ENCODE measurements around the gene SAE1.

The SAE1 gene

GRCh38 chr19:47112166-47112996 is 18.3 kb upstream of the SAE1 start:
- peak overlapping the region; percentile 99 for H3K27ac ChIP-seq
- TF ChIP-seq, protein P1, sequence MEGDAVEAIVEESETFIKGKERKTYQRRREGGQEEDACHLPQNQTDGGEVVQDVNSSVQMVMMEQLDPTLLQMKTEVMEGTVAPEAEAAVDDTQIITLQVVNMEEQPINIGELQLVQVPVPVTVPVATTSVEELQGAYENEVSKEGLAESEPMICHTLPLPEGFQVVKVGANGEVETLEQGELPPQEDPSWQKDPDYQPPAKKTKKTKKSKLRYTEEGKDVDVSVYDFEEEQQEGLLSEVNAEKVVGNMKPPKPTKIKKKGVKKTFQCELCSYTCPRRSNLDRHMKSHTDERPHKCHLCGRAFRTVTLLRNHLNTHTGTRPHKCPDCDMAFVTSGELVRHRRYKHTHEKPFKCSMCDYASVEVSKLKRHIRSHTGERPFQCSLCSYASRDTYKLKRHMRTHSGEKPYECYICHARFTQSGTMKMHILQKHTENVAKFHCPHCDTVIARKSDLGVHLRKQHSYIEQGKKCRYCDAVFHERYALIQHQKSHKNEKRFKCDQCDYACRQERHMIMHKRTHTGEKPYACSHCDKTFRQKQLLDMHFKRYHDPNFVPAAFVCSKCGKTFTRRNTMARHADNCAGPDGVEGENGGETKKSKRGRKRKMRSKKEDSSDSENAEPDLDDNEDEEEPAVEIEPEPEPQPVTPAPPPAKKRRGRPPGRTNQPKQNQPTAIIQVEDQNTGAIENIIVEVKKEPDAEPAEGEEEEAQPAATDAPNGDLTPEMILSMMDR (conservative IDR thresholded peaks at IDR 0.05): no peak
- peak; percentile 95 for TF ChIP-seq ZFX (IDR thresholded peaks at IDR 0.05)

DNA sequence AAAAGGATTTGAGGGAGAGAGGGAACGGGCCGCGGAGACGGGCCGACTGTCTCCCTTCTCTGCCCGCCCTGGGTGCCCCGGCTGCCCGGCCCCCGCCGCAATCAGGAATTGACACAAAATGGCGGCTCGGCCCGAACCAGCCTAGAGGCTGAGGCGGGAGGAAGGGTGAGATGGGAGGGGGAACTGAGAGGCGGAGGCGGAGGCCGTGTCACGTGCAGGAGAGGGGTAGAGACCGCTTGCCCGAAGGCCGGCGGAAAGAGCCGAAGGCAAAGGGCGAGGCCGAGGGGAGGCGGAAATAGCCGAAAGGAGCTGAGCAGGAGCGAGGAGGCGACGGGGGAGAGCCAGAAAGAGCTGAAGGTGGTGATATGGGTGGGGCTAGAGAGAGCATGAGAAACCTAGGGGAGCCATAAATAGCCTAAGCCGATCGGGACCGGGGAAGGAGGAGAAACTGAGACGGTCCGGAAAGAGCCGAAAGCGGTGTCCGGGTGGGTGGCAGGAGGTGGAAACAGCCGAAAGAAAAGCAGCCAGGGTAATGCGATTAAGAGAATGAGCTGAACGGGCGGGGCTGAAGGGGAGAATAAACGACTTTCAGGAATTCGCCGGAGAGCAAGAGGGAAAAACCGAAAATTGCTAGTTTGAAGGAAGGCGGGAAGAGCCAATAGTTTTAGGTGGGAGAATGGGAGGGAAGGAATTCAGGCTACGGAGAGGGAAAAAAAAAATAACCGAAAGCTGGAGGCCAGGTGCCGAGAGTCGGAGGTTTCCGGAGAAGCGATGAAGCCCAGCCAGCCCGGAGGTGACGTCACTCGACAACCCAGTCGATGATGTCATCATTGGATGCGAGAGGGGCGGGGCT is 17.4 kb upstream of the SAE1 start, which contains the start of gene ZC3H4:
ZC3H4 (minus strand) TSS at position 780 of the 853 bp plus-strand sequence. CDS start 1,192 bp downstream, outside the sequence.
- peak within 1 kb of the TSS; percentile 99 for H3K27ac ChIP-seq
- TF ChIP-seq, protein P1 (conservative IDR thresholded peaks at IDR 0.05): no peak
- TF ChIP-seq ZFX (IDR thresholded peaks at IDR 0.05): no peak

DNA sequence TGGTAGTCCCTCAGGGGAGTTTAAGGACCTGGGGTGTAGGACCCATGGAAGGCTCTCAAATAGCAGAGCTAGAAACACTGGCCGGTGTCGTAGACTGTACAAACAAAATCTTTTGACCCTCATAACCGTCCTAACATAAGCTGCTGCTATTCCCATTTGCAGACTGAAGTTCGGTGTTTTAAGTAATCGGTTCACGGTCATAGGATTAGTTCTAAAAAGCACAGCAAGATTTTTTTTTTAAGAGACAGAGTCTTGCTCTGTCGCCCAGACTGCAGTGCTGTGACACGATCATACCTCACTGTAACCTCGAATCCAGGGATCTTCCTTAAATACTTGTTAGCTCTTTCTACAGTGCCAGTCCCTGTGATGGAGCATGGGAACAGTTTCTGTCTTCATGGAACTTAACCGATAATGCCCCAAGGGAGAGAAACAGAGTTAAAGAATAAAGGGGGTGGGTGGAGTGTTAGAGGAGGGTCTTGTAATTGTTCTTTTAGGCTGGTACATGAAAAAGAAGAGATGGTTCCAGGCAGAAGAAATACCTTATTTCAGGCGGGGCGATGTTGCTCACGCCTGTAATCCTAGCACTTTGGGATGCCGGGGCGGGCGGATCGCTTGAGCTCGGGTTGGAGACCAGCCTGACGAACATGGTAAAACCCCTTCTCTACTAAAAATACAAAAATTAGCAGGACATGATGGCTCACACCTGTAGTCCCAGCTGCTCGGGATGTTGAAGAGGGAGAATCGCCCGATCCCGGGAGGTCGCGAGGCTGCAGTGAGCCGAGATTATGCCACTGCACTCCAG is 16.6 kb upstream of the SAE1 start:
- H3K27ac ChIP-seq: peak overlapping the region; percentile 99
- no peak for TF ChIP-seq ZFX (IDR thresholded peaks at IDR 0.05)
- TF ChIP-seq, protein P1 (conservative IDR thresholded peaks at IDR 0.05): no peak

GRCh38 chr19:47120470-47121067 is 10.1 kb upstream of the SAE1 start:
- H3K27ac ChIP-seq: no peak overlapping the region

GRCh38 chr19:47122359-47123335 is 8.0 kb upstream of the SAE1 start:
- no peak overlapping the region for H3K27ac ChIP-seq
- TF ChIP-seq ZFX (IDR thresholded peaks at IDR 0.05): no peak
- TF ChIP-seq, protein P1 (conservative IDR thresholded peaks at IDR 0.05): no peak

More at GRCh38 chr19:47120470-47121067, 10.1 kb upstream of the SAE1 start:
- TF ChIP-seq, protein P1 (conservative IDR thresholded peaks at IDR 0.05): no peak
- TF ChIP-seq ZFX (IDR thresholded peaks at IDR 0.05): no peak

DNA sequence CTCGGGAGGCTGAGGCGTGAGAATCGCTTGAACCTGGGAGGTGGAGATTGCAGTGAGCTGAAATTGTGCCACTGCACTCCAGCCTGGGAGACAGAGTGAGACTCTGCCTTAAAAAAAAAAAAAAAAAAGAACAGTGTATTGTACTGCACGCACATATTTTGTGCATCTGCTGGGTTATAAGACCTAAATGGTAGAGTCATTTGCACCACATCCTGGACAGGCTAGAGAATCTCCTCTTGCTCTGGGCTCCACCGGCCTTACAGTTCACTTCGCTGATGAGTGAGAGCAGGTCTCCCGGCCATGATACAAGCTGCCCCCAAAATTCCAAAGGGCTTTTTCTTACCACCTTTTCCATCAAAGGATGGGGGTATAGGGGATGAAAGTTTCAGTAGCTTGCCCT is 7.2 kb upstream of the SAE1 start:
- no peak overlapping the region for H3K27ac ChIP-seq
- TF ChIP-seq ZFX (IDR thresholded peaks at IDR 0.05): no peak
- TF ChIP-seq, protein P1 (conservative IDR thresholded peaks at IDR 0.05): no peak
